Gastroesophageal sphincter (tissue), 3 donors: ENCODE results near the gene HNF4A.

Experiments used
- POLR2A ChIP-seq, 2 donors: fragments of 450-650 bp; IDR thresholded peaks; one replicate each; pipeline ENCODE4 v1.6.1; 2017; ENCODE audit warnings: antibody characterized with exemption in 2 of 2, mild to moderate bottlenecking in 2 of 2, moderate library complexity in 1 of 2
- POLR2AphosphoS5 ChIP-seq: sonication (generic); formaldehyde crosslinking; IDR thresholded peaks from one replicate; pipeline ENCODE4 v1.6.1; 2017; ENCODE audit warnings: antibody characterized with exemption
- TF ChIP-seq, protein P1 (sequence below), 4 experiments: fragments of 200-600 bp in 2 of 4; fragments of 450-650 bp in 2 of 4; sonication (generic) in 1 of 4; IDR thresholded peaks; one replicate each; pipeline ENCODE4 v1.5.1; 2017 to 2019; ENCODE audit warnings: antibody characterized with exemption in 4 of 4, mild to moderate bottlenecking in 2 of 4, moderate library complexity in 2 of 4

DNA sequence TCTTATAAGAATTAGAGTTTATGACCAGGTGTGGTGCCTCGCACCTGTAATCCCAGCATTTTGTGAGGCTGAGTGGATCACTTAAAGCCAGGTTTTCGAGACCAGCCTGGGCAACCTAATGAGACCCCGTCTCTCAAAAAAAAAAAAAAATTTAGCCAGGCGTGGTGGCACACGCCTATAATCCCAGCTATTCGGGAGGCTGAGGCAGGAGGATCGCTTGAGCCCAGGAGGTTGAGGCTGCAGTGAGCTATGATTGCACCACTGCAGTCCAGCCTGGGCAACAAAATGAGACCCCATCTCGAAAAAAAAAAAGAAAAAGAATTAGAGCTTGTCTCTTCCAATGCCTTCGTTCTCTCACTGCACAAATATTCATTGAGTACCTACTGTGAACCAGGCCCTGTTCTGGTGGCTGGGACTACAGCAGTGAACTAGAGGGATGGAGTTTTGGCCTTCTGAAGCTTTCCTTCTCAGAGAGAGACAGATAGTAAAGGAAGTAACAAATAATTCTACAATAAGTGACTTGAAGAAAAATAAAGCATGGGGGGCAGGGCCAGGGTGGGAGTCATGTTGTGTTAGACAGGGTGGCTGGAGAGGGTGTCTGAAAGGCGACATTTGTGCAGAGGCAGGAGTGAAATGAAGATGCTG is 56.4 kb downstream of the HNF4A start:
- TF ChIP-seq, protein P1, sequence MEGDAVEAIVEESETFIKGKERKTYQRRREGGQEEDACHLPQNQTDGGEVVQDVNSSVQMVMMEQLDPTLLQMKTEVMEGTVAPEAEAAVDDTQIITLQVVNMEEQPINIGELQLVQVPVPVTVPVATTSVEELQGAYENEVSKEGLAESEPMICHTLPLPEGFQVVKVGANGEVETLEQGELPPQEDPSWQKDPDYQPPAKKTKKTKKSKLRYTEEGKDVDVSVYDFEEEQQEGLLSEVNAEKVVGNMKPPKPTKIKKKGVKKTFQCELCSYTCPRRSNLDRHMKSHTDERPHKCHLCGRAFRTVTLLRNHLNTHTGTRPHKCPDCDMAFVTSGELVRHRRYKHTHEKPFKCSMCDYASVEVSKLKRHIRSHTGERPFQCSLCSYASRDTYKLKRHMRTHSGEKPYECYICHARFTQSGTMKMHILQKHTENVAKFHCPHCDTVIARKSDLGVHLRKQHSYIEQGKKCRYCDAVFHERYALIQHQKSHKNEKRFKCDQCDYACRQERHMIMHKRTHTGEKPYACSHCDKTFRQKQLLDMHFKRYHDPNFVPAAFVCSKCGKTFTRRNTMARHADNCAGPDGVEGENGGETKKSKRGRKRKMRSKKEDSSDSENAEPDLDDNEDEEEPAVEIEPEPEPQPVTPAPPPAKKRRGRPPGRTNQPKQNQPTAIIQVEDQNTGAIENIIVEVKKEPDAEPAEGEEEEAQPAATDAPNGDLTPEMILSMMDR (IDR thresholded peaks at IDR 0.05) = no peak
- no peak for TF ChIP-seq POLR2AphosphoS5
- no peak for TF ChIP-seq POLR2A (IDR thresholded peaks at IDR 0.05)
